ENCODE results near the gene CD93.

The CD93 gene

DNA sequence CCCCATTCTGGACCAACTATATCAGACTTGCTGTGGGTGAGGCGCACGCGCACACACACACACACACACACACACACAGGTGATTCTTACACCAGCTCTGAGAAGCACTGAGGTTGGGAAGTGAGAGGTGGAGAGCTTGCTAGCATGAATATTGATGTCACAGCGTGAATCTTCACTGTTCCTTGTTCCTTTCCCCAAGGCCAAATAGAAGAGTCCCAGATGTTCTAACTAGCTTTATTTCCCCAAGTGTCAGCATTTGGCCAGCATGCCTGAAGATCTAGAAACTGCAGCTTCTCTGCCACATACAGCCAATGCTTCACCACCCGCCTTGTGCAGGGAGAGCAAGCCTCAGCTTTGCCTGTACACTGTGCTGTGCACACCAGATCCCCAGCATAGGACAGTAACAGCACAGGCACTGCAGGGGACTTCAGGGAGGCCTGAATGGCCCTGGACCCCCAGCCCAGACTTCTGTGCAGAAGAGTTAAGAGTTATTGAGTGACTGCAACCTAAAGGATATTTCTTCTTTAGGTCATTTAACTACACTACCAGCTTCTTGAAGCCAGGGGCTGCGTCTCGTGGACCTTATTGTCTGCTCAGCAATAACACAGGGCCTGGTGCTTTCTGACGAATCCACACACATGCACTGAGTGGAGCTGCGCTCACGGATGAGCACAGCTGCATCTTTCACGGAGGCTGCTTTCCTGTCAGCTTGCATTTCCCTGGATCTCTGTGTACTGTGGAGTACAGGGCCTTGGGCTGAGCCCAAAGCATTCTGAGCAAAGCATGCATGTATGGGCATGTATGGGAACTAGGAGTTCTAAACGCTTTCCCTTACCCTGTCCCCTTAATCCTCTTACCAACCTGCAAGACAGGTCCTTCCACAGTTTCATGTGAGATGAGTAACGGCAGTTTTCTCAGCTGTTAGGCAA is 13.9 kb upstream of the CD93 start:
- no peak for DNase-seq (ENCODE audit: low spot score)

DNA sequence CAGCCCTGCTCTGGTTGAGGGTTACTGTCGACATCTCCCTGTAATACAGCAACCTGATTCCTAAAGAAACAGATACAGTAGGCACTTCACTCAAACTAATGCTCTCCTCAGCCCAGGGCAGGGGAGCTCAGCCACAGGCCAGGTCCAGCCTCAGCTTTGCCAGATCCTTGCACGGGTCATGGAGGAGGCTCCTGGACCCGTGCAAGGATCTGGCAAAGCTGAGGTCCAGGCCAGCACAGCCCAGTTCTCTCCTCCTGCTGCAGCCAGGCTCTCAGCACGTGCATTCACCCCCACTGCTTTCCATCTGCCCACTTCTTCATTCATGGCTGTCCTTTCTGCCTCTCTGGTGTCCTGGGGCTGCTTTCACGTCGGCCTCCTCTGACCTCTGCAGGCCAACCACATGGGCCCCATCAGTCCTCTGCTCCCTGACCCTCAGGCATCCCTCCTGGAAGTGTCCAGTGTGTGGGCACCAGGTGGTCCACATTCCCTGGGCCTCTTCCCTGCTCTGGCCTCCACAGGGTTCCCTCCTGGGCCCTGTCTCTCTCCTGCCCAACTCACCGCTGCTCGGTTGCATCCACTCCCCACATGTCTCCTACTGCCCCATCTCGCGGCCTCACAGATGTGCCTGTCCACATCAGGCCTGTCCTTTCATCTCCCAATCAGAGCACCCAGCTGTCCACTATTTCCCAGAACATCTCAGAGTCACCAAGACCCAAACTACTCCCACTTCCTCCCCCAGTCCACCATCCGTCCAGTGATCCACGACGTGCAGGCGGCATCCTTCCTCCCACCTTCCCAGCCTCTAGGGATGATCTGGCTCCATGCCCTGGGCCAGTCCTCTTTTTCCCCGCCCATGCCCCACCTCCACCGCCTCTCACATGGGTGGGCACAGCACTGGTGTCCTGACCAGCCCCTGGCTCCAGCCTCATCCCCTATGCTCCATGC is 11.8 kb upstream of the CD93 start:
- DNase-seq (ENCODE audit: low spot score), result no peak

GRCh38 chr20:23096986-23097520 is 10.9 kb upstream of the CD93 start:
- DNase-seq (ENCODE audit: low spot score), result no peak

- no peak for DNase-seq (ENCODE audit: low spot score)
Measured at GRCh38 chr20:23096097-23096496, 10.0 kb upstream of the CD93 start.

GRCh38 chr20:23095499-23095898 is 9.4 kb upstream of the CD93 start:
- no peak for DNase-seq (ENCODE audit: low spot score)

GRCh38 chr20:23094927-23095326 is 8.8 kb upstream of the CD93 start:
- DNase-seq (ENCODE audit: low spot score), result no peak

DNA sequence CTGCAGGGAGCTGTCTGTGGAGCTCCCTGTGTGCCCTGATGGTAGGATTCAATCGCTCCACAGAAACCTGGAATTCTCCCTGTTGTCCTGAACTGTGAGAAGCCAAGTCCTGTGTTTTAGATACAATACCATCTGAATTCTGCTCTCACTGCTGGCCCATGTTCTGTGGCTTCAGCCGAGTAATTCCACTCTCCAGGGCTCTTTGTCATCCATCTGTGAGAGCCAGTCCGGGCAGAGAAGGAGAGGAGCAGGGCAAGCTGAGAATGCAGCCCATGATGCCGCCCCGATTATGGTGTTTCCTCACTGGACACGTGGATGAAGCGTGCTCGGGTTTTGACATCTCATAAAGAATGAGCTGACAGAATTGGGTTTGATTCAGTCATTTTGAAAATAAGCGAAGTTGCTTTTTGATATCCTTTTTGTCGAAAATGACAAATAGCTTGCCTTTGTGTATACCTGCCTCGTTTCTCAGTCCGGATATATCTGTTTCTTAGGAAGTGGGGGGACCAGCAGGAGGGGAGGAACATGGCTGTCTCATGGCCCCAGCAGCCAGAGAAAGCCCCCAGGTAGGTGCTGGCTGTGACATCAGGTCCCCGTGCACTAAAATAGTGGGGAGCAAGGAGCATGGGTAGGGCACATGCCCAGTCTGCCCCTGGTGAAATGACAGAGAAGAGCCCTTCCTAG is 8.2 kb upstream of the CD93 start:
- no peak for DNase-seq (ENCODE audit: low spot score)

GRCh38 chr20:23093613-23094012 is 7.5 kb upstream of the CD93 start:
- DNase-seq (ENCODE audit: low spot score), result no peak

- DNase-seq (ENCODE audit: low spot score), result no peak
Measured at GRCh38 chr20:23092861-23093495, 6.9 kb upstream of the CD93 start.

- DNase-seq (ENCODE audit: low spot score), result no peak
Measured at GRCh38 chr20:23092384-23092756, 6.2 kb upstream of the CD93 start.

DNA sequence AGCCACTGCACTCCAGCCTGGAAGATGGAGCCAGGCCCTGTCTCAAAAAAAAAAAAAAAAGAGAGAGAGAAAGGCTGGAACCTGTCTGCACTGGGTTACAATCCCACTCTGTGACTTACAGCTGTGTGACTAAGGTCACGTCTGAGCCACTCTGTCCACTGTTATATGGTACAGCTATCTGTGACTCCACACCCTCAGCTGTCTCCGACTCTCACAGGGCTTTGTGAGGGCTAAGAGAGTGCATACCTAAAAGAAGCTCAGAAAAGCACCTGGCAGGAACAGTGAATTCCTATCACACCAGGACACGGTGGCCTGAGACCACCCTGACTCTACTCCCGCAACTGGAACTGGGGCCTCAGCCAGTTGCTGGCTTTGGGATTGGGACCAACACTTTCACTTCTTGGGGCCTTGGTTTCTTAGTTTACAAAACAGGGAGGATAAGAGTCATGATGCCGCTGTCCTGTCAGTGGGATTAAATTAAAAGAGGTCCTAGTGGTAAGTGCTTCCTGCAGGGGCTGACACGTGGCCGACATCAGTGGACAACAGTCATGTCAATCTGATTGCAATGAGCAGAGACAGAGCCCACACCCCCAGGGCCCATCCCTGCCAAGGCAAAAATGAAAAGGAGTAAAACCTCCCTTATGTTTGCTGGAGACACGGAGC is 5.7 kb upstream of the CD93 start:
- DNase-seq (ENCODE audit: low spot score), result no peak

GRCh38 chr20:23090878-23091277 is 4.8 kb upstream of the CD93 start:
- DNase-seq (ENCODE audit: low spot score), result no peak

DNA sequence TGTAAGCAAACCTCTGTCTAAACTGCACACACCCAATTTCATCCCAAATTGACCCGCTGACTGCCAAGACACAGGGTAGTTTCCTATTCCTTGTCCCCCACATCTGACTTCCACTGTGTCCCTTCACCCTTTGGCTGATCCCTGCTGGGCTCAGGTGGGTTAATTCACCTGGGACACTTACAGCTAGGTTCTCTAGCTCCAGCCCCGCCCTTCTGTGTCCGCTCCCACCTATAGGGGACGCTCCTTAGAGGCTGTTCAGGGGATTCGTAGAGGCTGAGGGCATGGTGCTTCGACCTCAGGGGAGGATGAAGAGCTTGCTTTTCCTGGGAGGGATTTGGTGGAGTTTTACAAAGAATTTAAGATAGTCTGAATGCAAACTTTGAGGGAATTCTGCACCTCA is 4.0 kb upstream of the CD93 start:
- DNase-seq (ENCODE audit: low spot score), result no peak

GRCh38 chr20:23088866-23089265 is 2.7 kb upstream of the CD93 start:
- no peak for DNase-seq (ENCODE audit: low spot score)

GRCh38 chr20:23087587-23088251 is 1.6 kb upstream of the CD93 start:
- DNase-seq (ENCODE audit: low spot score), result no peak

GRCh38 chr20:23086931-23087411 is 847 bp upstream of the CD93 start:
- no peak for DNase-seq (ENCODE audit: low spot score)

GRCh38 chr20:23085436-23086055 is 578 bp downstream of the CD93 start:
- DNase-seq (ENCODE audit: low spot score), result no peak

DNA sequence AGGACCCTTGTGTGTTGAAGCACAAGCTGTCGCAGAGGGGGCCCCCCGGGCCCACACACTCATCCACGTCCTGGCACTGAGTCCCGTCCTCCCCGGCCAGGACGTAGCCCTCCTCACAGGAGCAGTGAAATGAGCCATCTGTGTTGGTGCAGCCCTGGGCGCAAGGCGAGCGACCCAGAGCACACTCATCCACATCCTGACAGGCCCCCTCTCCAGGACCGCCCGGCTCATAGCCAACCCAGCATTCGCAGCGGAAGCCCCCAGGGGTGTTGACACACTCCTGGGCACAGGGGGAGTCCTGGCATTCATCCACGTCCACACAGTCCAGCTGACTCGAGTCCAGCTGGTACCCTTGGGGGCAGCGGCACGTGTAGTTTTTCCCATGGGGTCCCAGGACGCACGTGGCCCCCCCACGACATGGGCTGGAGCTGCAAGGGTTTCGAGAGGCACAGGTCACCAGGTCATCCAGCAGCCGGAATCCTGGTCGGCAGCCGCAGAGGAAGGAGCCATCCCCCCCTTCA is 1.2 kb downstream of the CD93 start:
- DNase-seq (ENCODE audit: low spot score), result no peak

DNA sequence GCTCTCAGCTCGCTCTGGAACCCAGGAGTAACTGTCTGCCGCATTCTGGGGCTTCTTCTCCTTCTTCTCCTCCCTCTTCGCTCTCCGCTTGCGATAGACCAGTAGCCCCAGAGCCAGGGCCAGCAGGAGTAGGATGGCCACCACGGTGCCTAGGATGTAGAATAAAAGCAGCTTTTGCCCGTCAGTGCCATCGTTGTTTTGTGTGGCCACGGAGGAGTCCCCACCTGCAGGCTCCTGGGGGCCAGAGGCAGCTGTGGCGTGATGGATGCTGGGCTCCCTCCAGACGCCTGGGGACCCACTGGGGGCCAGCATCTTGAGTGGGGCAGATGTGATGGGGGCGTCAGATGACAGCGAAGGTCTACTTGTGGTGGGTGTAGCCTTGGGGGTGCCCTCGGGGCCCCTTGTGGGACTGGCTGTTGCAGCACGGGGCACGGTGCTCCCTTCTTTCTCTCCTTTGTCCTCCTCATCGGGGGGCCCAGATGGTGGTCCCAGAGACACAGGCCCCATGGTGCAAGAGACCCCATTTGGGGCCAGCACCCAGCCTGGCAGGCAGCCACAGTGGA is 1.8 kb downstream of the CD93 start:
- DNase-seq (ENCODE audit: low spot score), result no peak

All from putamen (tissue), 1 donor.